HS-27A (cell line): ENCODE data around the gene LTBP3.

Experiments
- DNase-seq: peaks from one replicate; pipeline ENCODE4 v3.0.0-alpha.2; 2012; ENCODE audit warnings: low read depth, missing footprints

LTBP3 gene

DNA sequence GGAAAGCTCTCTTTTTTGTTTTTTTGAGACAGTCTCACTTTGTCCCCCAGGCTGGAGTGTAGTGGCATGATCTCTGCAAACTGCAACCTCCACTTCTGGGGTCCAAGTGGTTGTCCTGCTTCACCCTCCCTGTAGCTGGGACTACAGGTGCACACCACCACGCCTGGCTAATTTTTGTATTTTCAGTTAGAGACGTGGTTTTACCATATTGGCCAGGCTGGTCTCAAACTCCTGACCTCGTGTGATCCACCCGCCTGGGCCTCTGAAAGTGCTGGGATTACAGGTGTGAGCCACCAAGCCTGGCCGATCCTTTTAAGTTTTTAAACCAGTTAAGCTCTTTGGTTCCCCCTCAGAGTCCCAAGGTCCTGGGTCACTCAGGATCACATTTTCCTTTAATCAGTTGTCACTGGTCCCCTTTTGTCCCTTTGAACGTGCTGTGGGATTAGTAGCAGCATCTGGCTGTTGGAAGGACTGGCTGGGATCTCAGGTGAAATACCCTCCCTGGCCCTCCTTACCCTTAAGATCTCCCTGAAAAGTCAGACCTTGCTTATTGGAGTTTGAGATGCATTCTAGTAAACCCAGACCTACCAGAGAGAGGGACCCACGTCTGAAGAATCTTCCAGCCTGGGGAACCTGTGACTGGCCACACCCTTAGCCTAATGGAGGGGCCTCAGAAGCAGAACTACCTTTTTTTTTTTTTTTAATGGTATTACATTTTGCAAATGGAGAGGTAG lies 51.2 kb downstream of the LTBP3 start:
- DNase-seq, result peak; percentile 89

DNA sequence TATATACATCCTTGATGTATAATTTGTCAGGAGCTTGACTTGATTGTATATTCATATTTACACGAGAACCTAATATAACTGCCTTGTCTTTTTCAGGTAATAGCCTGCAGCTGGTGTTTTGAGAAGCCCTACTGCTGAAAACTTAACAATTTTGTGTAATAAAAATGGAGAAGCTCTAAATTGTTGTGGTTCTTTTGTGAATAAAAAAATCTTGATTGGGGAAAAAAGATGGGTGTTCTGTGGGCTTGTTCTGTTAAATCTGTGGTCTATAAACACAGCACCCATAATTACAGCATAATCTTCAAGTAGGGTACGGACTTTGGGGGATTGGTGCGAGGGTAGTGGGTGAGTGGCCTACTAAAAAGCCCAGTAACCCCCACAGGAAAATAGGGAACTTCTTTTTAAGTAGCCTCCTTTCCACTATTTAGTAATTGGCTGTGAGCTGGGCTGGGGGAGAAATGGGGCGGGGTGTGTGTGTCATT lies 51.8 kb downstream of the LTBP3 start:
- peak; percentile 24 for DNase-seq

- DNase-seq, result peak; percentile 29
Observed at GRCh38 chr11:65505466-65506289, 52.5 kb downstream of the LTBP3 start.

DNA sequence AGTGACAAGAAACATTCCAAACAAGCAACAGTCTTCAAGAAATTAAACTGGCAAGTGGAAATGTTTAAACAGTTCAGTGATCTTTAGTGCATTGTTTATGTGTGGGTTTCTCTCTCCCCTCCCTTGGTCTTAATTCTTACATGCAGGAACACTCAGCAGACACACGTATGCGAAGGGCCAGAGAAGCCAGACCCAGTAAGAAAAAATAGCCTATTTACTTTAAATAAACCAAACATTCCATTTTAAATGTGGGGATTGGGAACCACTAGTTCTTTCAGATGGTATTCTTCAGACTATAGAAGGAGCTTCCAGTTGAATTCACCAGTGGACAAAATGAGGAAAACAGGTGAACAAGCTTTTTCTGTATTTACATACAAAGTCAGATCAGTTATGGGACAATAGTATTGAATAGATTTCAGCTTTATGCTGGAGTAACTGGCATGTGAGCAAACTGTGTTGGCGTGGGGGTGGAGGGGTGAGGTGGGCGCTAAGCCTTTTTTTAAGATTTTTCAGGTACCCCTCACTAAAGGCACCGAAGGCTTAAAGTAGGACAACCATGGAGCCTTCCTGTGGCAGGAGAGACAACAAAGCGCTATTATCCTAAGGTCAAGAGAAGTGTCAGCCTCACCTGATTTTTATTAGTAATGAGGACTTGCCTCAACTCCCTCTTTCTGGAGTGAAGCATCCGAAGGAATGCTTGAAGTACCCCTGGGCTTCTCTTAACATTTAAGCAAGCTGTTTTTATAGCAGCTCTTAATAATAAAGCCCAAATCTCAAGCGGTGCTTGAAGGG lies 53.3 kb downstream of the LTBP3 start:
- DNase-seq, result no peak

- DNase-seq, result peak; percentile 57
Observed at GRCh38 chr11:65503949-65504673, 54.0 kb downstream of the LTBP3 start.

- no peak for DNase-seq
Observed at GRCh38 chr11:65503368-65503948, 54.7 kb downstream of the LTBP3 start.

DNA sequence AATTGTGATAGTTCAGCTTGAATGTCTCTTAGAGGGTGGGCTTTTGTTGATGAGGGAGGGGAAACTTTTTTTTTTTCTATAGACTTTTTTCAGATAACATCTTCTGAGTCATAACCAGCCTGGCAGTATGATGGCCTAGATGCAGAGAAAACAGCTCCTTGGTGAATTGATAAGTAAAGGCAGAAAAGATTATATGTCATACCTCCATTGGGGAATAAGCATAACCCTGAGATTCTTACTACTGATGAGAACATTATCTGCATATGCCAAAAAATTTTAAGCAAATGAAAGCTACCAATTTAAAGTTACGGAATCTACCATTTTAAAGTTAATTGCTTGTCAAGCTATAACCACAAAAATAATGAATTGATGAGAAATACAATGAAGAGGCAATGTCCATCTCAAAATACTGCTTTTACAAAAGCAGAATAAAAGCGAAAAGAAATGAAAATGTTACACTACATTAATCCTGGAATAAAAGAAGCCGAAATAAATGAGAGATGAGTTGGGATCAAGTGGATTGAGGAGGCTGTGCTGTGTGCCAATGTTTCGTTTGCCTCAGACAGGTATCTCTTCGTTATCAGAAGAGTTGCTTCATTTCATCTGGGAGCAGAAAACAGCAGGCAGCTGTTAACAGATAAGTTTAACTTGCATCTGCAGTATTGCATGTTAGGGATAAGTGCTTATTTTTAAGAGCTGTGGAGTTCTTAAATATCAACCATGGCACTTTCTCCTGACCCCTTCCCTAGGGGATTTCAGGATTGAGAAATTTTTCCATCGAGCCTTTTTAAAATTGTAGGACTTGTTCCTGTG lies 55.4 kb downstream of the LTBP3 start:
- peak; percentile 38 for DNase-seq

DNA sequence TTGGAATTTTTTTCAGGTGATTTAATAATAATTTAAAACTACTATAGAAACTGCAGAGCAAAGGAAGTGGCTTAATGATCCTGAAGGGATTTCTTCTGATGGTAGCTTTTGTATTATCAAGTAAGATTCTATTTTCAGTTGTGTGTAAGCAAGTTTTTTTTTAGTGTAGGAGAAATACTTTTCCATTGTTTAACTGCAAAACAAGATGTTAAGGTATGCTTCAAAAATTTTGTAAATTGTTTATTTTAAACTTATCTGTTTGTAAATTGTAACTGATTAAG lies 55.9 kb downstream of the LTBP3 start:
- DNase-seq, result no peak

GRCh38 chr11:65501472-65502273 lies 56.5 kb downstream of the LTBP3 start:
- peak; percentile 45 for DNase-seq

GRCh38 chr11:65501186-65501471 lies 57.0 kb downstream of the LTBP3 start:
- DNase-seq, result peak; percentile 33

DNA sequence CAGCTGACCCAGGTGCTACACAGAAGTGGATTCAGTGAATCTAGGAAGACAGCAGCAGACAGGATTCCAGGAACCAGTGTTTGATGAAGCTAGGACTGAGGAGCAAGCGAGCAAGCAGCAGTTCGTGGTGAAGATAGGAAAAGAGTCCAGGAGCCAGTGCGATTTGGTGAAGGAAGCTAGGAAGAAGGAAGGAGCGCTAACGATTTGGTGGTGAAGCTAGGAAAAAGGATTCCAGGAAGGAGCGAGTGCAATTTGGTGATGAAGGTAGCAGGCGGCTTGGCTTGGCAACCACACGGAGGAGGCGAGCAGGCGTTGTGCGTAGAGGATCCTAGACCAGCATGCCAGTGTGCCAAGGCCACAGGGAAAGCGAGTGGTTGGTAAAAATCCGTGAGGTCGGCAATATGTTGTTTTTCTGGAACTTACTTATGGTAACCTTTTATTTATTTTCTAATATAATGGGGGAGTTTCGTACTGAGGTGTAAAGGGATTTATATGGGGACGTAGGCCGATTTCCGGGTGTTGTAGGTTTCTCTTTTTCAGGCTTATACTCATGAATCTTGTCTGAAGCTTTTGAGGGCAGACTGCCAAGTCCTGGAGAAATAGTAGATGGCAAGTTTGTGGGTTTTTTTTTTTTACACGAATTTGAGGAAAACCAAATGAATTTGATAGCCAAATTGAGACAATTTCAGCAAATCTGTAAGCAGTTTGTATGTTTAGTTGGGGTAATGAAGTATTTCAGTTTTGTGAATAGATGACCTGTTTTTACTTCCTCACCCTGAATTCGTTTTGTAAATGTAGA lies 57.6 kb downstream of the LTBP3 start:
- peak; percentile 43 for DNase-seq

DNA sequence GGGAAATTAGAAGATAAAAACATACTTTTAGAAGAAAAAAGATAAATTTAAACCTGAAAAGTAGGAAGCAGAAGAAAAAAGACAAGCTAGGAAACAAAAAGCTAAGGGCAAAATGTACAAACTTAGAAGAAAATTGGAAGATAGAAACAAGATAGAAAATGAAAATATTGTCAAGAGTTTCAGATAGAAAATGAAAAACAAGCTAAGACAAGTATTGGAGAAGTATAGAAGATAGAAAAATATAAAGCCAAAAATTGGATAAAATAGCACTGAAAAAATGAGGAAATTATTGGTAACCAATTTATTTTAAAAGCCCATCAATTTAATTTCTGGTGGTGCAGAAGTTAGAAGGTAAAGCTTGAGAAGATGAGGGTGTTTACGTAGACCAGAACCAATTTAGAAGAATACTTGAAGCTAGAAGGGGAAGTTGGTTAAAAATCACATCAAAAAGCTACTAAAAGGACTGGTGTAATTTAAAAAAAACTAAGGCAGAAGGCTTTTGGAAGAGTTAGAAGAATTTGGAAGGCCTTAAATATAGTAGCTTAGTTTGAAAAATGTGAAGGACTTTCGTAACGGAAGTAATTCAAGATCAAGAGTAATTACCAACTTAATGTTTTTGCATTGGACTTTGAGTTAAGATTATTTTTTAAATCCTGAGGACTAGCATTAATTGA lies 58.3 kb downstream of the LTBP3 start:
- no peak for DNase-seq

DNA sequence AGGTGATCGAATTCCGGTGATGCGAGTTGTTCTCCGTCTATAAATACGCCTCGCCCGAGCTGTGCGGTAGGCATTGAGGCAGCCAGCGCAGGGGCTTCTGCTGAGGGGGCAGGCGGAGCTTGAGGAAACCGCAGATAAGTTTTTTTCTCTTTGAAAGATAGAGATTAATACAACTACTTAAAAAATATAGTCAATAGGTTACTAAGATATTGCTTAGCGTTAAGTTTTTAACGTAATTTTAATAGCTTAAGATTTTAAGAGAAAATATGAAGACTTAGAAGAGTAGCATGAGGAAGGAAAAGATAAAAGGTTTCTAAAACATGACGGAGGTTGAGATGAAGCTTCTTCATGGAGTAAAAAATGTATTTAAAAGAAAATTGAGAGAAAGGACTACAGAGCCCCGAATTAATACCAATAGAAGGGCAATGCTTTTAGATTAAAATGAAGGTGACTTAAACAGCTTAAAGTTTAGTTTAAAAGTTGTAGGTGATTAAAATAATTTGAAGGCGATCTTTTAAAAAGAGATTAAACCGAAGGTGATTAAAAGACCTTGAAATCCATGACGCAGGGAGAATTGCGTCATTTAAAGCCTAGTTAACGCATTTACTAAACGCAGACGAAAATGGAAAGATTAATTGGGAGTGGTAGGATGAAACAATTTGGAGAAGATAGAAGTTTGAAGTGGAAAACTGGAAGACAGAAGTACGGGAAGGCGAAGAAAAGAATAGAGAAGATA lies 59.0 kb downstream of the LTBP3 start, which contains the start of gene MALAT1:
TSS of gene MALAT1 (plus strand) at position 69 of the 736 bp plus-strand sequence.
- DNase-seq, result peak; percentile 95

GRCh38 chr11:65498727-65498976 lies 59.5 kb downstream of the LTBP3 start:
- no peak for DNase-seq

DNA sequence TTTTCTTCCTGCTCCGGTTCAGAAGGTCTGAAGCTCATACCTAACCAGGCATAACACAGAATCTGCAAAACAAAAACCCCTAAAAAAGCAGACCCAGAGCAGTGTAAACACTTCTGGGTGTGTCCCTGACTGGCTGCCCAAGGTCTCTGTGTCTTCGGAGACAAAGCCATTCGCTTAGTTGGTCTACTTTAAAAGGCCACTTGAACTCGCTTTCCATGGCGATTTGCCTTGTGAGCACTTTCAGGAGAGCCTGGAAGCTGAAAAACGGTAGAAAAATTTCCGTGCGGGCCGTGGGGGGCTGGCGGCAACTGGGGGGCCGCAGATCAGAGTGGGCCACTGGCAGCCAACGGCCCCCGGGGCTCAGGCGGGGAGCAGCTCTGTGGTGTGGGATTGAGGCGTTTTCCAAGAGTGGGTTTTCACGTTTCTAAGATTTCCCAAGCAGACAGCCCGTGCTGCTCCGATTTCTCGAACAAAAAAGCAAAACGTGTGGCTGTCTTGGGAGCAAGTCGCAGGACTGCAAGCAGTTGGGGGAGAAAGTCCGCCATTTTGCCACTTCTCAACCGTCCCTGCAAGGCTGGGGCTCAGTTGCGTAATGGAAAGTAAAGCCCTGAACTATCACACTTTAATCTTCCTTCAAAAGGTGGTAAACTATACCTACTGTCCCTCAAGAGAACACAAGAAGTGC lies 60.0 kb downstream of the LTBP3 start:
- peak; percentile 52 for DNase-seq

GRCh38 chr11:65497141-65498041 lies 60.8 kb downstream of the LTBP3 start:
- peak; percentile 98 for DNase-seq
